Measurements from ENCODE around the gene PRDM5.
"Not testable (repeated sequence)": the region's sequence is repeated elsewhere in the genome, so short reads cannot be mapped to it uniquely, and the experiment has no call there.

PRDM5 gene

GRCh38 chr4:120659616-120660170 lies 262.8 kb downstream of the PRDM5 start:
- no peak overlapping the region for H3K27ac ChIP-seq
- no peak for TF ChIP-seq CTCF (conservative IDR thresholded peaks at IDR 0.05)

GRCh38 chr4:120658772-120659171 lies 263.8 kb downstream of the PRDM5 start:
- TF ChIP-seq CTCF (conservative IDR thresholded peaks at IDR 0.05), result no peak
- no peak overlapping the region for H3K27ac ChIP-seq

GRCh38 chr4:120653804-120654573 lies 268.5 kb downstream of the PRDM5 start:
- no peak overlapping the region for H3K27ac ChIP-seq
- TF ChIP-seq CTCF (conservative IDR thresholded peaks at IDR 0.05), result no peak

- not testable (repeated sequence) for H3K27ac ChIP-seq
Measured at GRCh38 chr4:120648336-120648735, 274.2 kb downstream of the PRDM5 start.

Data from VCaP (cell line).